GM12872 (cell line): Measurements from ENCODE around the gene ANKS3.

ENCODE experiments used
- CTCF ChIP-seq: IDR thresholded peaks from 3 replicates; pipeline ENCODE4 v1.5.1; 2011; ENCODE audit warnings: low read depth, mild to moderate bottlenecking, low read length, moderate library complexity; ENCODE audit not compliant: insufficient read depth

The ANKS3 gene

GRCh38 chr16:4775005-4775404 lies 40.9 kb upstream of the ANKS3 start:
- no peak for TF ChIP-seq CTCF

- no peak for TF ChIP-seq CTCF
These were observed 38.3 kb upstream of the ANKS3 start for GRCh38 chr16:4772351-4772750.

GRCh38 chr16:4771646-4772045 lies 37.6 kb upstream of the ANKS3 start:
- no peak for TF ChIP-seq CTCF

GRCh38 chr16:4769306-4769638 lies 35.2 kb upstream of the ANKS3 start:
- TF ChIP-seq CTCF, result no peak

- no peak for TF ChIP-seq CTCF
These were observed 34.7 kb upstream of the ANKS3 start for GRCh38 chr16:4768549-4769305.

- no peak for TF ChIP-seq CTCF
These were observed 33.9 kb upstream of the ANKS3 start for GRCh38 chr16:4767872-4768548.

GRCh38 chr16:4766875-4767628 lies 33.0 kb upstream of the ANKS3 start, which contains the start of gene ZNF500:
TSS of gene ZNF500 (minus strand) at chr16:4767162. CDS start at chr16:4765978, 1,184 bp downstream.
- TF ChIP-seq CTCF, result no peak
